Brain microvascular endothelial cell (primary cell): Measurements from ENCODE around the gene ID3.
A peak's percentile ranks its signal among the peaks of the same experiment; 100 is the strongest.

Experiments used
- DNase-seq: peaks from one replicate; pipeline ENCODE4 v3.0.0-alpha.2; 2020
- H3K27ac ChIP-seq: fragments of 250-450 bp; sonication (Bioruptor Pico); 2 replicates; pipeline ENCODE4 v1.5.1; 2020; ENCODE audit warnings: mild to moderate bottlenecking, moderate library complexity
- H3K27me3 ChIP-seq: fragments of 250-450 bp; sonication (Bioruptor Pico); replicated peaks from 2 replicates; pipeline ENCODE4 v1.5.1; 2020; ENCODE audit warnings: mild to moderate bottlenecking
- H3K36me3 ChIP-seq: fragments of 250-450 bp; sonication (Bioruptor Pico); replicated peaks from 2 replicates; pipeline ENCODE4 v1.5.1; 2020; ENCODE audit warnings: mild to moderate bottlenecking
- H3K4me3 ChIP-seq: 2 replicates; pipeline ENCODE4 v1.5.1; 2011; ENCODE audit warnings: low read depth, mild to moderate bottlenecking, control low read depth, low read length, moderate library complexity
- in situ Hi-C: cut with HindIII; loops from 2 replicates; pipeline ENCODE4 v1.10.0; 2017; ENCODE audit warnings: low sequenced_read_pairs, low pct_ligation_motif_present
- TF ChIP-seq, protein P1 (sequence below): IDR thresholded peaks from 2 replicates; pipeline ENCODE4 v1.5.1; 2011; ENCODE audit warnings: low read depth, mild to moderate bottlenecking, moderate library complexity, low read length, control low read depth, inconsistent platforms; ENCODE audit errors: missing control alignments

Gene ID3

DNA sequence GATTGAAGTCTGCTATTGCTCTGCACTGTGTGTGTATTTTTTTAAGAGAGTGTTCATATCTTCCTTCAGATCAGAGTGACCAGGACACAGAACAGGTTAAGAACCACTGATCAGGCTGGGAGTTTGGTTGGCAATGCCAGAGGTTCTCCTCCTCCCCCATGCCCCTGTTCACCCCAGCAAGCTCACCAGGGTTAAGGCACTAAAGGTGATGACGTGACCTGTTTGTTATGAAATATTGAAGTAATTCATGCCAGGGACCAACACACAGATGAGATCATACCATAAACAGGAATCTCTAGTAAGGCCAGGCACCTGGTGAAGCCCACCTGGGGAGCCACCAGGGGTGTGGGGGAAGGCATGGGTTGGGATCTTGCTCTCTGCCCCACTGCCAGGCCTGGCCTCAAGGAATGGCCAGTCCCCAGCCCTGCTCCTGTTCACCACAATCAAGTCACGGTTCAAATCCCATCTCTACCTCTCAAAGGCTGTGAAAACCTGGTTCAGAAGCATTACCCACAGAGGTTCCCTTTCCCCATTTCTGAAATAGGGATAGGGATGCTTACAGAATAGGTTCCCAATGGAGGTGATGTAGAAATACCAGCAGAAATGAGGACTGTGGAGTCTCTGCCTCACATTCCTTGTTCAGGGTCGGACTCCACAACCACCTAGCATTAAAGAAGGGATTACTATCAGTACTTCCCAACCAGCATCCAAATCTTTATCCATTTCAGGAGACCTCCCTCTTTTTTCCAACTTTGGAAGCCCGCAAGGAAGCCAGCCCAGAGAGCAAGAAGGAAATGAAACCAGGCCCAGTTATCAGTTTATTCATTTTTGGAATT, 2.4 kb downstream of the ID3 start:
- peak overlapping the region; percentile 97 for H3K4me3 ChIP-seq
- DNase-seq = peak; percentile 82
- no peaks in the 10 kb centered on the region for H3K27me3 ChIP-seq
- H3K36me3 ChIP-seq = peaks cover 19% of the 10 kb centered on the region
- peak overlapping the region; percentile 100 for H3K27ac ChIP-seq
- in situ Hi-C loops = no loop called here
- TF ChIP-seq, protein P1, sequence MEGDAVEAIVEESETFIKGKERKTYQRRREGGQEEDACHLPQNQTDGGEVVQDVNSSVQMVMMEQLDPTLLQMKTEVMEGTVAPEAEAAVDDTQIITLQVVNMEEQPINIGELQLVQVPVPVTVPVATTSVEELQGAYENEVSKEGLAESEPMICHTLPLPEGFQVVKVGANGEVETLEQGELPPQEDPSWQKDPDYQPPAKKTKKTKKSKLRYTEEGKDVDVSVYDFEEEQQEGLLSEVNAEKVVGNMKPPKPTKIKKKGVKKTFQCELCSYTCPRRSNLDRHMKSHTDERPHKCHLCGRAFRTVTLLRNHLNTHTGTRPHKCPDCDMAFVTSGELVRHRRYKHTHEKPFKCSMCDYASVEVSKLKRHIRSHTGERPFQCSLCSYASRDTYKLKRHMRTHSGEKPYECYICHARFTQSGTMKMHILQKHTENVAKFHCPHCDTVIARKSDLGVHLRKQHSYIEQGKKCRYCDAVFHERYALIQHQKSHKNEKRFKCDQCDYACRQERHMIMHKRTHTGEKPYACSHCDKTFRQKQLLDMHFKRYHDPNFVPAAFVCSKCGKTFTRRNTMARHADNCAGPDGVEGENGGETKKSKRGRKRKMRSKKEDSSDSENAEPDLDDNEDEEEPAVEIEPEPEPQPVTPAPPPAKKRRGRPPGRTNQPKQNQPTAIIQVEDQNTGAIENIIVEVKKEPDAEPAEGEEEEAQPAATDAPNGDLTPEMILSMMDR = no peak

DNA sequence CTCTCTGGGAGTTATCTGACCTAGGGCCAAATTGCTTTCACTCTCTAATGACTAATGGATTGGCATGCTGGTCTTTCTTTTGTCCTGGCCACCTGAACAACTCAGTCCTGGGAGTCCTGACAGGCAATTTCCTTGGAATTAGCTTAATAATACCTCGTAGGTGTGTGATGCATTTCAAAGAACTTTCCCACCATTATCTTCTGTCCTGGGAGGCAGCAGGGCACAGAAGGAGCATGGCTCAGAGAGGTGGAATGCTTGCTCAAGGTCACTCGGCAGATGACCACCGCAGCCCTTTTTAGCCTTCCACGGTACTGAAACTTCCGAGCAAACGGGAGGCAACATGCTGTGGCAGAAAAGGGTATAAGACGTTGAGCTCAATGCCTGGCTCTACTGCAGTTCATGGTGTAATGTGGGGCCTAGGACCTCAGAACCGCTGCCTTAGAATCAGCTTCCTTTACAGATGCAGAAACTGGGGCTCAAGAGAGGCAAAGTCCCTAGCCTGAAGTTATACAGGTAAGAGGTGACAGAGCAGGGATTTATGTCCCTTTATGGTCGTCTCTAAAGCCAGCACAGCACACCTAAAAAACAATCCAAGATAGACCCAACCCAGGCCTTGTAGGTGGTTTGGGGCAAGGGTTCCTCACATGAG, 3.2 kb downstream of the ID3 start:
- Histone ChIP-seq H3K27me3 (no peaks in the 10 kb centered on the region), H3K36me3 (peaks cover 19% of the 10 kb centered on the region), H3K27ac (peak overlapping the region; percentile 100), H3K4me3 (peak overlapping the region; percentile 15)
- DNase-seq = peak; percentile 88
- in situ Hi-C loops = no loop called here
- TF ChIP-seq, protein P1 = no peak

DNA sequence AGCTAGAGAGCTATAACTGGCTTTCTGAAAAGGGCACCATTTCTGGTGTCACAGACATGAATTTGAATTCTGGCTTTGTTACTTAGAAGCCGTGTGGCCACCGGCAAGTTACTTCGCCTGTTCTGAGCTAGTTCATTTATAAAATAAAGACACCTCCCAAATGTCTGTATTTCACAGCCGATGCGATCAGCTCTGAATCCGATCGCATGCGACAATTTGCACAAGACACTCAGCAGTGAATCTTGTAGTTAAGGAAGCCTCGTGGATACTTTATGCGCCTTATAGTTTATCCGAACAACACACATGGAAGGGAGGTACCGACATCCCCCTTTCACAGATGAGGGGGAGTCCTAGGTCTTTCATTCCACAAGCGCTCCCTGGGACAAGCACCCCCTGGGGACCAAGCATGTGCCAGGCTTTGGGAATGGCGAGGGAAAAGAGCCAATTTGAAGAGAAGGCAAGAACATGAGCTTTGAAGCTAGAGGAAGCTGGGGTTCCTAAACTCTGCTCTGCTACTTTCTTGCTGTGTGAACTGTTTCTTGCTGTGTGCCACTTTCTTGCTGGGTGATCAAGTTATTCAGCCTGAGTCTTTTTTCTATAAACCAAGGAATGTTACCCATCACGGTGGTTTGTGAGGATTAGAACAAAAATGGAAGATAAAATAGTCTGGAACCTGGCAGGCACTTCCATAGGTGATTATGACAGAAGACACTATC, 3.9 kb downstream of the ID3 start:
- H3K27ac ChIP-seq = peak overlapping the region; percentile 100
- TF ChIP-seq, protein P1 = peak; percentile 25
- DNase-seq = peak; percentile 77
- H3K36me3 ChIP-seq = peaks cover 19% of the 10 kb centered on the region
- peak overlapping the region; percentile 37 for H3K4me3 ChIP-seq
- in situ Hi-C loops = no loop called here
- no peaks in the 10 kb centered on the region for H3K27me3 ChIP-seq

DNA sequence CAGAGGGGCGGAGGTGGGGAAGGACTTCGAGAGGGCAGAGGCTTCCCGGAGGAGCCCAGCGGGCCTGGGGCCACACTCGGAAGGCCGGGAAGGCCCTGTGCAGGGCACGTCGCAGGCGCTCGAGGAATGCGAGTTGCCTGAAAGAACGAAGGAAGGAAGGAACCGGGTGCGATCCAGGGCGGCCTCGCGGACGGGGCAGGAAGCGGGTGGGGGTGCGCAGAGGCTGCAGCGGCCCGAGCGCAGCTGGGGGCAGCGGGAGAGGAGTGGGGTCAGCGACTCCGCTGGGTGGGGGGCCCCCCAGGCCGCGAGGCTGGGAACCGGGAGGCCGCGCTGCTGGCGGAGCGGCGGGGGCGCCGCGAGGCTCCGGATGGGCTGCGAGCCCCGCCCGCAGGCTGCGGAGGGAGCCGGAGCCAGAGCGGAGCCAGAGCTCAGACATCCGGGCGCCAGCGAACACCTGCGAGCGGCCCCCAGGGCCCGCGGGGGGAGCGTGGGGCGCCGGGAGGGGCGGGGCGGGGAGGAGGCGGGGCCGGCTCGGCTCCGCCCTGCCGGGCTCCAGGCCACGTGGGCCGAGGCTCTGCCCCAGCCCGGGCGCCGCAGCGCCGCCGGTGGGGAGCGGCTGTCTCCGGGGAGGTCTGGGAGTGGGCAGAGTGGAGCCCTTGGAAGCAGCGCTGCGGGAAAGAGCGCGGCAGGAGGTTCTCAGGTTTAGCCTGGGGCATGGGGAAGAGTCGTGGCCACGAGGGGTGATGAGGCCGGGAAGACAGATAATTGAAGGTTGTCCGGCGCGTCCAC, 4.6 kb downstream of the ID3 start:
- Histone ChIP-seq H3K27me3 (no peaks in the 10 kb centered on the region), H3K4me3 (peak overlapping the region; percentile 48), H3K36me3 (peaks cover 19% of the 10 kb centered on the region), H3K27ac (peak overlapping the region; percentile 100)
- in situ Hi-C loops = no loop called here
- TF ChIP-seq, protein P1 = peak; percentile 44
- peak; percentile 85 for DNase-seq

DNA sequence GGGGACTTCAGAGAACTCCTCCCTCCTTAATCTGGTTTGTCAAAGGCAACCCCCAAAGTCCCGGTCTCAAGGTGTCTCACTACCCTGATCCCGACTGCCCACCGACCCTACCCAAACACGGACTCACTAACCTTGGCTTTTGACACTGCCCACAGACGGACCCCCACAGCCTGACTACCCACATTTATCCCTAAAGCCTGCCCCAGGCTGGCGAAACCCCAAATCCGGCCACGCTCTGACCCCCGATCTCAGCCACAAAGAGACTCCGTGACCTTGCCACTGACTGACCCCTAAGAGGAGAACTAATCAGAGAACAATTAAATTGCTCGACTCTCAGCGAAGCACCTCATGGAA, 5.2 kb downstream of the ID3 start:
- Histone ChIP-seq H3K36me3 (peaks cover 18% of the 10 kb centered on the region), H3K27ac (peak overlapping the region; percentile 100), H3K4me3 (peak overlapping the region; percentile 48), H3K27me3 (no peaks in the 10 kb centered on the region)
- in situ Hi-C loops = no loop called here
- TF ChIP-seq, protein P1 = no peak
- no peak for DNase-seq
